ENCODE measurements around the gene NR1I3.
A peak's percentile ranks its signal among the peaks of the same experiment; 100 is the strongest.

DNA sequence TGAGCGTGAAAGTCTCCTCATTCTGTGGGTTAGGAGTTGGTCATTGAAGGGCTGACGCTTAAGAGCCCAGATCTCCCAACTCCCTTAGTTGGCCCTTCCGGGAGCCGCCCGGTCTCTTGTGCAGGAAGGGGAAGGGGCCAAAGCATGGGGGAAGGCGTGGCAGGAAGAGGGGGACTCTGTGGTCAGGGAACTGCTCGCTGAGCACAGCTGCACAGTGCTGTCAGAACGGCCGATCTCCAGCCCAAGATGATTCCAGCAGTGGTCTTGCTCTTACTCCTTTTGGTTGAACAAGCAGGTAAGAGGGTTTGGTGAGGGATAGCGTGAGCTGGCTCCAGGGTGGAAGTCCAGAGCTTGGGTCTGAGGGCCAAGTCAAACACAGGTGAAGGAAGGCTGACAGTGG, 22.9 kb downstream of the NR1I3 start, which contains the start of gene FCER1G:
- no peak for TF ChIP-seq EP300 (IDR thresholded peaks at IDR 0.05)
- peak; percentile 45 to 51 for TF ChIP-seq POLR2A (IDR thresholded peaks at IDR 0.05)
- TF ChIP-seq, protein P1, sequence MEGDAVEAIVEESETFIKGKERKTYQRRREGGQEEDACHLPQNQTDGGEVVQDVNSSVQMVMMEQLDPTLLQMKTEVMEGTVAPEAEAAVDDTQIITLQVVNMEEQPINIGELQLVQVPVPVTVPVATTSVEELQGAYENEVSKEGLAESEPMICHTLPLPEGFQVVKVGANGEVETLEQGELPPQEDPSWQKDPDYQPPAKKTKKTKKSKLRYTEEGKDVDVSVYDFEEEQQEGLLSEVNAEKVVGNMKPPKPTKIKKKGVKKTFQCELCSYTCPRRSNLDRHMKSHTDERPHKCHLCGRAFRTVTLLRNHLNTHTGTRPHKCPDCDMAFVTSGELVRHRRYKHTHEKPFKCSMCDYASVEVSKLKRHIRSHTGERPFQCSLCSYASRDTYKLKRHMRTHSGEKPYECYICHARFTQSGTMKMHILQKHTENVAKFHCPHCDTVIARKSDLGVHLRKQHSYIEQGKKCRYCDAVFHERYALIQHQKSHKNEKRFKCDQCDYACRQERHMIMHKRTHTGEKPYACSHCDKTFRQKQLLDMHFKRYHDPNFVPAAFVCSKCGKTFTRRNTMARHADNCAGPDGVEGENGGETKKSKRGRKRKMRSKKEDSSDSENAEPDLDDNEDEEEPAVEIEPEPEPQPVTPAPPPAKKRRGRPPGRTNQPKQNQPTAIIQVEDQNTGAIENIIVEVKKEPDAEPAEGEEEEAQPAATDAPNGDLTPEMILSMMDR (IDR thresholded peaks at IDR 0.05) = no peak
- peak; percentile 45 for TF ChIP-seq POLR2AphosphoS5 (IDR thresholded peaks at IDR 0.05)

Measured in gastroesophageal sphincter (tissue), 3 donors.